ENCODE measurements around the gene SLC44A3.

Gene SLC44A3

DNA sequence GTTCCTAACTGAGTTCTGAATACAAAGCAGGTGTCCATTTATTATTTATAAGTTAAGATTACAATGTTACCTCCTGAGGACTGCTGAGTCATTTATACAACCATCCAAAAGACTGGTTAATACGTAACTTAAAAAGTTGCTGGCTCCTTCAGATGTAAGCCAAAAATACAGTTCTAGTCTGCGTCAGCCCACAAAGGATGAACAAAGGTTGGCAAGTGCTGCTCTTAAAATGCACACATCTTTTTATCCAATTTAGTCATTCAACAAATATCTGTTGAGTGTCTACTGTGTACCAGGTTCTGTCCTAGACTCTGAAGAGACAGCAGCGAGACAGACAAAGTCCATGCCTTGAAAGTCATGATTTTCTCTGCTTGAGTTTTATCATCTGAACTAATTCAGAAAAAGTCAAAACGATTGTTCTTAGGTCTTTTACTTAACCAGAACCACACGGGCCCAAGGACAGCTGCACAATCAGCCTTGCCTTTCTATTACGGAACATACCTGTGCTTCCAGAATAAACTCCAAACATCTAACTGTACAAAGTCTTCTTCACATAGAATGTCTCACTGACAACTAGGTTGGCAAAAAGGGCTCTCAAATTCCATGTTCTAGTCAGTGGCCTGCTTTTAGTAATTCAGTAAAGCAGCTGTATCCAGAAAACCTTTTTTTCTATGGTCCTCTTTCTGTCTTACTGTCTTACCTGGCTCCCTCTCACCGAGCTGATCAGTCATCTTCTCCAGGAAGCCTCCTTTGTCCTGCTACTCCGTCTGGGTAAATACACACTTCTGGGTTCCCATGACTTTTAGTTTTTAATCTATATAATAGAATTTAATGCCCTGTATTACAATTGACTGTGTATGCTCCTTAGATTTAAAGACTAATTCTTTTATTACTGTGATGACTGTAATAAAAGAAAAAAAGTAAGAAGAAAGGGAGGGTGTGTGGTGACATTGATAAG lies 122.3 kb downstream of the SLC44A3 start:
- no peak for DNase-seq

All from GDM1 (cell line).